Ovary (tissue), 3 donors: ENCODE results near the gene KISS1.

Source experiments
- CTCF ChIP-seq, 3 donors: fragments of 450-650 bp in 2 of 3; fragments of 200-600 bp in 1 of 3; IDR thresholded peaks; one replicate each; pipeline versions ENCODE4 v1.5.1 to v1.8.0; 2016 to 2022; ENCODE audit warnings: antibody characterized with exemption in 3 of 3, mild to moderate bottlenecking in 1 of 3
- EP300 ChIP-seq: sonication (generic); formaldehyde crosslinking; IDR thresholded peaks from one replicate; pipeline ENCODE4 v1.6.1; 2017; ENCODE audit warnings: antibody characterized with exemption
- POLR2A ChIP-seq: fragments of 450-650 bp; IDR thresholded peaks from one replicate; pipeline ENCODE4 v1.6.1; 2017; ENCODE audit warnings: antibody characterized with exemption, mild to moderate bottlenecking, moderate library complexity
- donor health status: DM: no; HTN: no; CAD: no.

GRCh38 chr1:204213668-204214662 is 17.7 kb upstream of the KISS1 start, which contains the start of gene GOLT1A:
- TF ChIP-seq CTCF (IDR thresholded peaks at IDR 0.05): peak in 2 of 3 donors; percentile 63 to 70
- TF ChIP-seq POLR2A: no peak
- no peak for TF ChIP-seq EP300
